Trophoblast cell (in vitro differentiated cells and primary cell): ENCODE data around the gene SBNO2.

Experiments used
- DNase-seq, 2 donors: peaks; one replicate each; pipeline ENCODE4 v3.0.0-alpha.2; 2016
- H2AFZ ChIP-seq: 2 replicates; pipeline ENCODE4 v1.6.1; 2013; ENCODE audit warnings: low read length, moderate library complexity, mild to moderate bottlenecking; ENCODE audit not compliant: insufficient read depth, poor library complexity
- H2AK5ac ChIP-seq: 2 replicates; pipeline ENCODE4 v1.6.1; 2013; ENCODE audit warnings: mild to moderate bottlenecking, low read length
- H2BK120ac ChIP-seq: 2 replicates; pipeline ENCODE4 v1.6.1; 2013; ENCODE audit warnings: low read length, mild to moderate bottlenecking, moderate library complexity; ENCODE audit not compliant: insufficient read depth, poor library complexity
- H2BK12ac ChIP-seq: 2 replicates; pipeline ENCODE4 v1.6.1; 2013; ENCODE audit warnings: mild to moderate bottlenecking, low read length, moderate library complexity
- H2BK5ac ChIP-seq: 2 replicates; pipeline ENCODE4 v1.6.1; 2013; ENCODE audit warnings: low read length, low read depth, moderate library complexity, mild to moderate bottlenecking; ENCODE audit not compliant: poor library complexity
- H3K14ac ChIP-seq: 2 replicates; pipeline ENCODE4 v1.6.1; 2013; ENCODE audit warnings: mild to moderate bottlenecking, low read length
- H3K18ac ChIP-seq: 2 replicates; pipeline ENCODE4 v1.6.1; 2013; ENCODE audit warnings: mild to moderate bottlenecking, low read length
- H3K23ac ChIP-seq: 2 replicates; pipeline ENCODE4 v1.6.1; 2013; ENCODE audit warnings: low read length
- H3K27ac ChIP-seq: 2 replicates; pipeline ENCODE4 v1.5.1; 2013; ENCODE audit warnings: low read depth, mild to moderate bottlenecking, inconsistent platforms, low read length, moderate library complexity
- H3K27me3 ChIP-seq: 2 replicates; pipeline ENCODE4 v1.6.1; 2013; ENCODE audit warnings: inconsistent platforms, mild to moderate bottlenecking, low read length, moderate library complexity; ENCODE audit not compliant: insufficient read depth
- H3K36me3 ChIP-seq, 2 experiments: 1 replicate in 1 of 2; 2 replicates in 1 of 2; pipeline ENCODE4 v1.6.1; 2013; ENCODE audit warnings: low read length in 2 of 2, mild to moderate bottlenecking in 2 of 2, moderate library complexity in 1 of 2; ENCODE audit not compliant: insufficient read depth in 2 of 2, control insufficient read depth in 1 of 2
- H3K4ac ChIP-seq: 2 replicates; pipeline ENCODE4 v1.6.1; 2013; ENCODE audit warnings: low read depth, mild to moderate bottlenecking, low read length, moderate library complexity
- H3K4me1 ChIP-seq, 2 experiments: 1 replicate in 1 of 2; 2 replicates in 1 of 2; pipeline ENCODE4 v1.6.1; 2013; ENCODE audit warnings: low read length in 2 of 2, mild to moderate bottlenecking in 2 of 2, moderate library complexity in 1 of 2; ENCODE audit not compliant: insufficient read depth in 2 of 2, control insufficient read depth in 1 of 2
- H3K4me2 ChIP-seq: 2 replicates; pipeline ENCODE4 v1.6.1; 2013; ENCODE audit warnings: inconsistent platforms, mild to moderate bottlenecking, low read length, moderate library complexity
- H3K4me3 ChIP-seq: 2 replicates; pipeline ENCODE4 v1.5.1; 2013; ENCODE audit warnings: mild to moderate bottlenecking, low read depth, low read length, inconsistent platforms
- H3K79me1 ChIP-seq: one replicate; pipeline ENCODE4 v1.6.1; 2013; ENCODE audit warnings: low read length
- H3K79me2 ChIP-seq: 2 replicates; pipeline ENCODE4 v1.6.1; 2013; ENCODE audit warnings: low read length, mild to moderate bottlenecking; ENCODE audit not compliant: control insufficient read depth, insufficient read depth, poor library complexity
- H3K9ac ChIP-seq: 2 replicates; pipeline ENCODE4 v1.6.1; 2013; ENCODE audit warnings: mild to moderate bottlenecking, low read length
- H3K9me3 ChIP-seq: 2 replicates; pipeline ENCODE4 v1.6.1; 2013; ENCODE audit warnings: low read depth, mild to moderate bottlenecking, control low read depth, inconsistent platforms, low read length; ENCODE audit not compliant: insufficient read depth
- H4K12ac ChIP-seq: 2 replicates; pipeline ENCODE4 v1.6.1; 2013; ENCODE audit warnings: low read depth, mild to moderate bottlenecking, low read length, moderate library complexity
- H4K8ac ChIP-seq: 2 replicates; pipeline ENCODE4 v1.6.1; 2013; ENCODE audit warnings: low read depth, mild to moderate bottlenecking, low read length, moderate library complexity
- H4K91ac ChIP-seq: one replicate; pipeline ENCODE4 v1.6.1; 2013; ENCODE audit warnings: low read depth, mild to moderate bottlenecking, low read length, moderate library complexity
- WGBS: extraction: QIAGEN DNeasy Blood & Tissue Kit; methylation state at CpG from one replicate; pipeline ENCODE4 v1.1.7; 2013; ENCODE audit warnings: missing lambda C conversion rate; ENCODE audit not compliant: insufficient read length, insufficient coverage; ENCODE audit errors: extremely low coverage; 5-methylcytosine and 5-hydroxymethylcytosine counted together

SBNO2 gene

DNA sequence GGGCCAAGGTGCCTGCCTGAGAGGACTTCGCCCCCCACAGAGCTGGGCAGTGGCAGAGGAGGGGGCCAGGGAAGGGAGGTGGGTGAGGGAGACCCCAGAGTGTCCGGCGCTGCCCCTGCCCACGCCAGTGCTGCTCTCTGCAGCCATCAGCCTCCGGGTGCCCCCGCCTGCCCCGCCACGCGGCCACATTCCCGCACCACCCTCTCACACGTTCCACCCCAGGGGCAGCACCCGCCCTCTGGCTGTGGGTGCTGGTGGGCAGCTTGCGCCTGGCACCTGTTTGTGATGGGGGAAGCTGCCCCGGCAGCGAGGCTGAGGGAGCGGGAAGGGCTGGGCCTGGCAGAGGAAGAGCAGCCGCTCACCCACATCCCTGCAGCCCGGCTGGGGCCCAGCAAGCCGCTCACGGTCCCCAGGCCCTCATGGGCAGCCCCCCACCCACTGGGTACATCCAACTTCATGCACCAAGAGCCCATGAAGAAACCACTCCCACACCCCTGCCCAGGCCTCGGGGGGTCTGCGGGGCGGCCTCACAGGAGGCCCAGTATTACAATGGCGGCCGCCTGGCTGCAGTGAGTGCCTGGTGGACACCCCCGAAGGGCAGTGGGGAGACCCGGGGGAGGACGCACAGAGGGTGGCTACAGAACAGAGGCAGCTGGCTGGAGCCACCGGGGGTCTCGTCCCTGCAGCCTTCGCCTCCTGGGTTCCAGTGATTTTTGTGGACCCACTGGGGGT, 14.0 kb downstream of the SBNO2 start:
- H2AFZ ChIP-seq, result no peak overlapping the region
- H3K18ac ChIP-seq, result peak overlapping the region; percentile 41
- no peak overlapping the region for H3K14ac ChIP-seq
- peaks cover 1% of the 10 kb centered on the region for H3K9me3 ChIP-seq
- peak overlapping the region; percentile 26 for H3K4ac ChIP-seq
- peaks cover 16 to 28% of the 10 kb centered on the region in 2 experiments for H3K4me1 ChIP-seq
- no peak overlapping the region for H2BK12ac ChIP-seq
- no peak overlapping the region for H4K8ac ChIP-seq
- H3K79me1 ChIP-seq, result no peaks in the 10 kb centered on the region
- H3K4me3 ChIP-seq, result no peak overlapping the region
- peaks cover 2% of the 10 kb centered on the region for H3K79me2 ChIP-seq
- H3K27ac ChIP-seq, result no peak overlapping the region
- no peak overlapping the region for H3K4me2 ChIP-seq
- H3K9ac ChIP-seq, result no peak overlapping the region
- H3K27me3 ChIP-seq, result no peaks in the 10 kb centered on the region
- no peak overlapping the region for H2BK120ac ChIP-seq
- WGBS, result no CpG with 5 or more reads among the region's 31 CpGs
- no peak overlapping the region for H2AK5ac ChIP-seq
- H3K23ac ChIP-seq, result no peak overlapping the region
- no peak overlapping the region for H4K91ac ChIP-seq
- no peak for DNase-seq
- H2BK5ac ChIP-seq, result no peak overlapping the region
- H4K12ac ChIP-seq, result no peak overlapping the region
- peaks cover 4 to 6% of the 10 kb centered on the region in 2 experiments for H3K36me3 ChIP-seq

DNA sequence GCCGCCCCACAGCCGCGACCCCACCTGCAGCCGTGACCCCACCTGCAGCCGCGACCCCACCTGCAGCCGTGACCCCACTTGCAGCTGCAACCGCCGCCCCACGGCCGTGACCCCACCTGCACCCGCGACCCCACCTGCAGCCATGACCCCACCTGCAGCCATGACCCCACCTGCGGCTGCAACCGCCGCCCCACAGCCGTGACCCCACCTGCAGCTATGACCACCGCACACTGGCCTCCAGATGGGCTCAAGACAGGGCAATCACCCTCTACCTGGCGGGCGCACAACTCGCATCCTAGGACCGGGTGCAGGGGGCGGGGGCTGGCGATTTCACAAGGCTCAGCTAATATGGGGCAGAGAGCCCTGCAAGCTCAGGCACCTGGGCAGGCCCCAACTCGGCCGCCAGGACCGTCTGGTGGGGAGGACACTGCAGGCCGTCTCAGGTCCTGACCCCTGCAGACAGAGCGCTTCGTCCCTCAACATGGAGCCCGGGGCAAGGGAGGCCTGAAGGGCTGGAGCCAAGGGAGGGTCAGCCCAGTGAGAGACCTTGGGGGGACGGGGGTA, 15.1 kb downstream of the SBNO2 start:
- H2AFZ ChIP-seq, result no peak overlapping the region
- peak overlapping the region; percentile 29 for H3K18ac ChIP-seq
- peak overlapping the region; percentile 34 for H3K4ac ChIP-seq
- H4K8ac ChIP-seq, result no peak overlapping the region
- H3K4me3 ChIP-seq, result no peak overlapping the region
- no peak overlapping the region for H4K91ac ChIP-seq
- H2BK5ac ChIP-seq, result no peak overlapping the region
- H3K23ac ChIP-seq, result no peak overlapping the region
- H3K27me3 ChIP-seq, result no peaks in the 10 kb centered on the region
- H3K27ac ChIP-seq, result no peak overlapping the region
- no peak overlapping the region for H2AK5ac ChIP-seq
- peaks cover 15 to 27% of the 10 kb centered on the region in 2 experiments for H3K4me1 ChIP-seq
- peaks cover 3% of the 10 kb centered on the region for H3K79me1 ChIP-seq
- peaks cover 1% of the 10 kb centered on the region for H3K9me3 ChIP-seq
- WGBS, result no CpG with 5 or more reads among the region's 32 CpGs
- H3K79me2 ChIP-seq, result peaks cover 2% of the 10 kb centered on the region
- no peak overlapping the region for H3K9ac ChIP-seq
- no peak overlapping the region for H4K12ac ChIP-seq
- H3K4me2 ChIP-seq, result no peak overlapping the region
- H3K14ac ChIP-seq, result no peak overlapping the region
- H2BK12ac ChIP-seq, result no peak overlapping the region
- DNase-seq, result no peak
- H2BK120ac ChIP-seq, result no peak overlapping the region
- H3K36me3 ChIP-seq, result peaks cover 4 to 9% of the 10 kb centered on the region in 2 experiments

DNA sequence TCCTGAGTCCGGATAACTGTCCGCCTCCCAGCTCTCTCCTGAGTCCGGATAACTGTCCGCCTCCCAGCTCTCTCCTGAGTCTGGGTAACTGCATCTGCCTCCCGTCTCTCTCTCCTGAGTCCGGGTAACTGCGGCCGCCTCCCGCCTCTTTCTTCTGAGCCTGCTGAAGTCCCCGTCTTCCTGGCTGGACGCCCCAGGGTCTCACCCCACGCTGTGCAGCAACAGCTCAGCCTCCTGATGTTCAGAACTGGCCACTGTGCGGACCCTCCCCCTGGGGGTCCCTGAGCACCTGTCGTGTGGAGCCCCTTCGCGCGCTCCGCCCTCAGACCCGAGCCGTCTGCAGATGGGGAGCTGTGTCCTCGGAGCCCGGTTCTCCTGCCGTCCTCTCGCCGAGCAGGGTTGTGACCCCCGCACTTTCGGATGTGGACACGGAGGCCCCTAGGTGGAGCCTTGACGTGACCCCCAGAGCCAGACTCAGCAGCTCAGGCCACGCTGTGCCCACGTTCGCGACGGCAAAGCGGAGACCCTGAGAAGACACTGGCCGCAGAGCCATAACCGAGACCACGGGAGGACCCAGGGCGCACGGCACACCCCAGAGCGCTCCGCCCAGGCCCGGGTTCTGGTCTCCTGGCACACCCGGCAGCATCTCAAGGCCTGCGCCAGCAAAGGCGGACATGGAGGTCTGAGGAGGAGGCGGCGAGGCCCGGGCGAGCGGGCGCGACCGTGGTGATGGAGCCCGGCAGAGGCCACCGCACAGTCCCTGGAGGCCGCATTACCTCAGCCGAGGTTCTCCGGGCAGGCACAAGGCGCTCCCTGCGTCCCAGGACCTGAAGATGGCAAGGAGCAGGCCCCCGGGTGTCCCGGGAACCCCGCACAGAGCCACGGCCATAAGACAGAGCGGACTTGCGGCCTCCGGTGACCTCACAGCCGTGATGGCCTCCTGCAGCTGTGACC, 15.9 kb downstream of the SBNO2 start:
- no peak overlapping the region for H3K9ac ChIP-seq
- H3K79me2 ChIP-seq, result peaks cover 2% of the 10 kb centered on the region
- no peak overlapping the region for H2AK5ac ChIP-seq
- no peak overlapping the region for H3K4me3 ChIP-seq
- H4K91ac ChIP-seq, result no peak overlapping the region
- H3K4me2 ChIP-seq, result no peak overlapping the region
- H3K14ac ChIP-seq, result no peak overlapping the region
- no peak overlapping the region for H2BK5ac ChIP-seq
- peaks cover 3% of the 10 kb centered on the region for H3K79me1 ChIP-seq
- H3K9me3 ChIP-seq, result peaks cover 1% of the 10 kb centered on the region
- no CpG with 5 or more reads among the region's 69 CpGs for WGBS
- H3K4ac ChIP-seq, result peak overlapping the region; percentile 34
- peak overlapping the region; percentile 29 for H3K18ac ChIP-seq
- peaks cover 12 to 24% of the 10 kb centered on the region in 2 experiments for H3K4me1 ChIP-seq
- no peak overlapping the region for H2AFZ ChIP-seq
- H2BK120ac ChIP-seq, result no peak overlapping the region
- H4K12ac ChIP-seq, result no peak overlapping the region
- H2BK12ac ChIP-seq, result no peak overlapping the region
- no peak for DNase-seq
- peaks cover 10 to 14% of the 10 kb centered on the region in 2 experiments for H3K36me3 ChIP-seq
- H3K23ac ChIP-seq, result no peak overlapping the region
- no peak overlapping the region for H4K8ac ChIP-seq
- H3K27me3 ChIP-seq, result no peaks in the 10 kb centered on the region
- no peak overlapping the region for H3K27ac ChIP-seq

DNA sequence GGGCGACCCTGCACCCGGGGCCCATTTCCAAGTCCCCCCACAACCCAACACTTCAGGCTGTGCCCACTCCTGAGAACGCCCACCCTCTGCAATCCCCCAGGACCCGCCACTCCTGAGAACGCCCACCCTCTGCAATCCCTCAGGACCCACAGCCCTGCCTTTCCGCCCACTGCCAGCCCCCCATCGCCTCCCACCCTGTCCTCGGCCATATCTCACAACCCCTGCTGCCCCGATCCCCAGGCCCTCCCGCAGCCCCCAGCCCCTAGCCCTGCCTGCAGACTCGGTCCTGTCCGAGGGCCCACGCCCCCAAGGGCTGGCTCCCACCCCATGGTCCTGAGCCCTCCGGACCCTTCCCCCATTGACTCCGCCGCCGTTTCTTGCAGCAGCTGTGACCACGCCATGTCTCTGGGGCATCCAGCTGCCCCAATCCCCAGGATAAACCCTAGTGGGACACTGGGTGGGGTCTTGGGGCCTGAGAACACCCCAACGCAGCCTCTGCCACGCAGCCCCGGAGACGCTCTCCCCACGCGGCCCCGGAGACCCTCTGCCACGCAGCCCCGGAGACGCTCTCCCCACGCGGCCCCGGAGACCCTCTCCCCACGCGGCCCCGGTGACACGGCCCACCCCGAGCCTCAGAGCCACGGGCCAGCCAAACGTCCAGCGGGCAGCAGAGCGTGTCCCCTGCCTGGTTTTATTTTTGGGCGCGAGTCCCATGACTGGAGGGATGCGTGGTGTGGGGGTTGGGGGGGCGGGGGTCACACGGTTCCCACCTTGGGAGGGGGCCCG, 17.0 kb downstream of the SBNO2 start:
- H2AK5ac ChIP-seq, result no peak overlapping the region
- no CpG with 5 or more reads among the region's 46 CpGs for WGBS
- DNase-seq, result no peak
- no peak overlapping the region for H2BK120ac ChIP-seq
- H2AFZ ChIP-seq, result no peak overlapping the region
- peaks cover 2% of the 10 kb centered on the region for H3K79me2 ChIP-seq
- H3K36me3 ChIP-seq, result peaks cover 19 to 22% of the 10 kb centered on the region in 2 experiments
- H3K79me1 ChIP-seq, result peaks cover 3% of the 10 kb centered on the region
- H3K4ac ChIP-seq, result no peak overlapping the region
- no peak overlapping the region for H3K27ac ChIP-seq
- H3K4me1 ChIP-seq, result peaks cover 7 to 18% of the 10 kb centered on the region in 2 experiments
- H4K91ac ChIP-seq, result no peak overlapping the region
- H3K14ac ChIP-seq, result no peak overlapping the region
- H3K18ac ChIP-seq, result no peak overlapping the region
- no peak overlapping the region for H3K9ac ChIP-seq
- H3K4me3 ChIP-seq, result no peak overlapping the region
- H2BK12ac ChIP-seq, result no peak overlapping the region
- no peak overlapping the region for H3K23ac ChIP-seq
- H4K12ac ChIP-seq, result no peak overlapping the region
- H3K27me3 ChIP-seq, result no peaks in the 10 kb centered on the region
- peaks cover 1% of the 10 kb centered on the region for H3K9me3 ChIP-seq
- no peak overlapping the region for H4K8ac ChIP-seq
- no peak overlapping the region for H2BK5ac ChIP-seq
- H3K4me2 ChIP-seq, result no peak overlapping the region
